IMR-90 (cell line): ENCODE data around the gene ITPKB. TPM values are rescaled to one million over a fixed set of nuclear protein-coding genes. Genes with fewer than 3 reads are reported as not detected.

Experiments used
- ATAC-seq: fragments of 200-7000 bp; cut with Tn5 transposase; 2 replicates; pipeline ENCODE4 v1.9.1; 2020; ENCODE audit warnings: low read depth, mild to moderate bottlenecking, moderate library complexity
- BruUV-seq: library from RNA; stranded (reverse); fragments of 400-500 nt; replicated peaks from 2 replicates; lab custom pipeline; 2021; lab: Mats Ljungman, UMichigan
- CTCF ChIA-PET: fragments of 300-600 bp; formaldehyde crosslinking; extraction: SDS; loops from one replicate; lab custom pipeline; 2021; ENCODE audit warnings: antibody characterized with exemption; lab: Yijun Ruan, JAX
- POLR2A ChIA-PET: fragments of 300-600 bp; sonication (Branson Sonifier 250); formaldehyde crosslinking; loops from one replicate; lab custom pipeline; 2022; ENCODE audit warnings: antibody characterized with exemption; ENCODE audit not compliant: unreplicated experiment; lab: Charles Lee
- DNase-seq: peaks from one replicate; pipeline ENCODE4 v3.0.0; 2013
- H2AFZ ChIP-seq: replicated peaks from 2 replicates; pipeline ENCODE3; 2013; ENCODE audit warnings: low read length, mild to moderate bottlenecking; ENCODE audit not compliant: poor library complexity
- H2AK5ac ChIP-seq: 2 replicates; pipeline ENCODE4 v1.6.1; 2013; ENCODE audit warnings: low read depth, low read length, inconsistent platforms
- H2AK9ac ChIP-seq: replicated peaks from 2 replicates; pipeline ENCODE3; 2013; ENCODE audit warnings: mild to moderate bottlenecking, low read depth, low read length, moderate library complexity; ENCODE audit not compliant: poor library complexity
- H2BK120ac ChIP-seq: 2 replicates; pipeline ENCODE4 v1.6.1; 2013; ENCODE audit warnings: low read depth, low read length, inconsistent platforms
- H2BK15ac ChIP-seq: 3 replicates; pipeline ENCODE4 v1.6.1; 2013; ENCODE audit warnings: low read depth, low read length, inconsistent platforms
- H2BK20ac ChIP-seq: 2 replicates; pipeline ENCODE4 v1.6.1; 2013; ENCODE audit warnings: low read depth, mild to moderate bottlenecking, inconsistent platforms, low read length, moderate library complexity
- H2BK5ac ChIP-seq: 2 replicates; pipeline ENCODE4 v1.6.1; 2013; ENCODE audit warnings: mild to moderate bottlenecking, low read depth, low read length, inconsistent platforms; ENCODE audit not compliant: poor library complexity, severe bottlenecking
- H3K14ac ChIP-seq: replicated peaks from 2 replicates; pipeline ENCODE4 v1.6.1; 2013; ENCODE audit warnings: low read depth, low read length, inconsistent platforms
- H3K18ac ChIP-seq: 2 replicates; pipeline ENCODE4 v1.6.1; 2013; ENCODE audit warnings: low read depth, low read length, control low read depth
- H3K23ac ChIP-seq: 2 replicates; pipeline ENCODE4 v1.6.1; 2013; ENCODE audit warnings: low read depth, low read length, inconsistent platforms
- H3K27ac ChIP-seq: 2 replicates; pipeline ENCODE4 v1.5.1; 2013; ENCODE audit warnings: mild to moderate bottlenecking, control low read depth, low read length; ENCODE audit not compliant: insufficient read depth
- H3K27me3 ChIP-seq: 2 replicates; pipeline ENCODE4 v1.6.1; 2013; ENCODE audit warnings: low read length; ENCODE audit not compliant: control insufficient read depth, insufficient read depth
- H3K36me3 ChIP-seq: 2 replicates; pipeline ENCODE4 v1.6.1; 2013; ENCODE audit warnings: low read length, mixed read lengths; ENCODE audit not compliant: control insufficient read depth, insufficient read depth
- H3K4ac ChIP-seq: 2 replicates; pipeline ENCODE4 v1.6.1; 2013; ENCODE audit warnings: low read depth, low read length, inconsistent platforms
- H3K4me1 ChIP-seq: 2 replicates; pipeline ENCODE4 v1.6.1; 2013; ENCODE audit warnings: low read length, mixed read lengths; ENCODE audit not compliant: control insufficient read depth, insufficient read depth
- H3K4me2 ChIP-seq: 2 replicates; pipeline ENCODE4 v1.6.1; 2013; ENCODE audit warnings: low read depth, mild to moderate bottlenecking, control low read depth, low read length, moderate library complexity
- H3K4me3 ChIP-seq: 2 replicates; pipeline ENCODE4 v1.5.1; 2013; ENCODE audit warnings: low read depth, mild to moderate bottlenecking, control low read depth, low read length, moderate library complexity; ENCODE audit not compliant: insufficient read depth
- H3K56ac ChIP-seq: 2 replicates; pipeline ENCODE4 v1.6.1; 2013; ENCODE audit warnings: low read length, inconsistent platforms; ENCODE audit not compliant: insufficient read depth; ENCODE audit errors: extremely low read depth
- H3K79me1 ChIP-seq, 2 experiments: 2 replicates each; pipeline ENCODE4 v1.6.1; 2013; ENCODE audit warnings: low read length in 2 of 2, inconsistent platforms in 1 of 2, low read depth in 1 of 2
- H3K9ac ChIP-seq: 2 replicates; pipeline ENCODE4 v1.6.1; 2013; ENCODE audit warnings: low read depth, low read length, control low read depth
- H3K9me1 ChIP-seq: 2 replicates; pipeline ENCODE4 v1.6.1; 2013; ENCODE audit warnings: low read length, inconsistent platforms; ENCODE audit not compliant: insufficient read depth
- H3K9me3 ChIP-seq: 2 replicates; pipeline ENCODE4 v1.6.1; 2013; ENCODE audit warnings: low read length; ENCODE audit not compliant: control insufficient read depth, insufficient read depth
- H4K20me1 ChIP-seq: 2 replicates; pipeline ENCODE4 v1.6.1; 2013; ENCODE audit warnings: low read length, inconsistent platforms; ENCODE audit not compliant: insufficient read depth
- H4K5ac ChIP-seq: 2 replicates; pipeline ENCODE4 v1.6.1; 2013; ENCODE audit warnings: mild to moderate bottlenecking, low read depth, low read length, control low read depth
- H4K8ac ChIP-seq, 2 experiments: 2 replicates each; pipeline ENCODE4 v1.6.1; 2013; ENCODE audit warnings: low read depth in 2 of 2, low read length in 2 of 2, control low read depth in 1 of 2, inconsistent platforms in 1 of 2
- H4K91ac ChIP-seq: 2 replicates; pipeline ENCODE4 v1.6.1; 2013; ENCODE audit warnings: low read depth, low read length, inconsistent platforms; ENCODE audit not compliant: insufficient read depth
- FOS ChIP-seq: fragments of 150-350 bp; IDR thresholded peaks from 2 replicates; pipeline ENCODE4 v1.6.1; 2016; ENCODE audit warnings: low read depth, low read length
- MAFK ChIP-seq: IDR thresholded peaks from 2 replicates; pipeline ENCODE4 v1.6.1; 2012; ENCODE audit warnings: low read depth, low read length, improper control_type of control experiment
- POLR2A ChIP-seq: IDR thresholded peaks from 2 replicates; pipeline ENCODE4 v1.6.1; 2012; ENCODE audit warnings: mild to moderate bottlenecking, low read depth, low read length
- RAD21 ChIP-seq: IDR thresholded peaks from 2 replicates; pipeline ENCODE4 v1.6.1; 2012; ENCODE audit warnings: low read length, improper control_type of control experiment
- RCOR1 ChIP-seq: IDR thresholded peaks from 2 replicates; pipeline ENCODE4 v1.6.1; 2012; ENCODE audit warnings: mild to moderate bottlenecking, low read length, improper control_type of control experiment; ENCODE audit not compliant: insufficient replicate concordance
- RFX5 ChIP-seq: IDR thresholded peaks from 2 replicates; pipeline ENCODE4 v1.8.0; 2012; ENCODE audit warnings: low read depth, mild to moderate bottlenecking, low read length, moderate library complexity
- WGBS, 2 experiments: methylation state at CpG; one replicate each; pipeline versions ENCODE4 v1.1.5 to v1.1.7; 2013; ENCODE audit warnings: missing lambda C conversion rate in 2 of 2; ENCODE audit not compliant: insufficient read length in 1 of 2; ENCODE audit errors: extremely low coverage in 2 of 2; 5-methylcytosine and 5-hydroxymethylcytosine counted together
- dilution Hi-C: fragments of 300-500 bp; cut with HindIII; formaldehyde crosslinking; loops from one replicate; pipeline ENCODE4 v1.14.3; 2018; ENCODE audit warnings: low sequenced_read_pairs; ENCODE audit not compliant: unreplicated experiment
- in situ Hi-C: fragments of 300-500 bp; cut with MboI; formaldehyde crosslinking; loops from 3 replicates; pipeline ENCODE4 v1.14.3; 2019; ENCODE audit warnings: low sequenced_read_pairs, inconsistent platforms, mixed read lengths
- intact Hi-C: fragments of 100-400 bp; cut with micrococcal nuclease; formaldehyde crosslinking; loops from 2 replicates; pipeline ENCODE4 v1.10.0; 2022
- polyA plus RNA-seq, 3 experiments: library from polyadenylated mRNA; depleted of rRNA; stranded (reverse); fragments of >200 nt; gene quantifications; 2 replicates each; pipeline ENCODE4 v1.2.3, GENCODE V29; 2012; ENCODE audit warnings: low replicate concordance in 1 of 3
- total RNA-seq: library from RNA; depleted of rRNA; stranded (reverse); fragments of >200 nt; gene quantifications from 2 replicates; pipeline ENCODE4 v1.2.3, GENCODE V29; 2012

Gene ITPKB
- total and polyA plus RNA-seq, 2 of the 4 experiments (the other 2 are of a cell fraction): 0.72 to 1.4 TPM

DNA sequence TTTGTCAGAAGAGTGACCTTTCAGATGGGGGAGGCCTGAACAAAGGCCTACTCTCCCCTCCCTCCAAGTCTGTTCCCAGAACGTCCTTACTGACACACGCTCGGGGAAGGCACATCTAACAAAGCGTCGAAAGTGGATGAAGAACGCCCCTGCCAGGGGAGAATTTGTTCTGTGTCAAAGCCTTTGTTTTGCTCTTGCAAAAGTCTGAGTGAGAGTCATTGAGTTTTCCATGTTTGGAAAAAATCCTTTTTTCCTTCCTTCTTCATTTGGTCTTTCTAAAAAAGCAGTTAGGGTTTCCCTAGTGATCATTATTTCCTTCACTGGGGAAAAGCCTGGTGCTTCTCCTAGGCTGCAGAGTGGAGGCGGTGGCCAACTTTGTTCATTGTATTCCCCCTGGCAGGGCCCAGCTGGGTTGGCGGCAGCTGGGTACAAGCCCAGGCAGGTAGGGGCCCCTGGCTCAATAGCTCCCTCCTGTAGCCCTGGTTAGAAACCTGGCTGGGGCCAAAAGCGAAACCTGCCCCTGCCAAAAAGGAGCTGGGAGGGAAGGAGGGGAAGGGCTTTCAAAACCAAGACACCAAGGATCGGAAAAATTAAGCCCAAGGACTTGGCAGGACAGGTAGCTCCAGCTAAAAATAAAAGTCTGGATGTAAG is 81.1 kb downstream of the ITPKB start:
- no peak for TF ChIP-seq RAD21
- TF ChIP-seq RCOR1: no peak
- TF ChIP-seq FOS: no peak
- TF ChIP-seq RFX5: no peak
- TF ChIP-seq POLR2A: no peak
- no peak for TF ChIP-seq MAFK
- Histone ChIP-seq H4K91ac (no peak overlapping the region), H3K9ac (no peak overlapping the region), H3K36me3 (no peaks in the 10 kb centered on the region), H4K8ac (no peak overlapping the region), H3K4me3 (no peak overlapping the region), H3K9me1 (peaks cover 28% of the 10 kb centered on the region), H3K9me3 (no peaks in the 10 kb centered on the region), H4K20me1 (no peaks in the 10 kb centered on the region), H2AK5ac (no peak overlapping the region), H2AFZ (no peak overlapping the region), H4K5ac (no peak overlapping the region), H3K56ac (no peak overlapping the region), H3K23ac (no peak overlapping the region), H3K14ac (no peak overlapping the region), H2BK20ac (no peak overlapping the region), H3K4me1 (peaks cover 29% of the 10 kb centered on the region), H3K27ac (no peak overlapping the region), H2BK120ac (no peak overlapping the region), H2BK15ac (no peak overlapping the region), H3K18ac (no peak overlapping the region), H2BK5ac (no peak overlapping the region), H3K79me1 (peaks cover 0 to 8% of the 10 kb centered on the region in 2 experiments; a peak in 2 of 4 replicates), H3K4me2 (no peak overlapping the region), H3K4ac (no peak overlapping the region), H2AK9ac (no peak overlapping the region), H3K27me3 (no peaks in the 10 kb centered on the region)
- DNase-seq: no peak
- no CpG with 5 or more reads among the region's 10 CpGs for WGBS, 2 experiments
- dilution Hi-C loops (no loop called here), intact Hi-C loops (no loop called here), in situ Hi-C loops (no loop called here)
- no peak for ATAC-seq
- CTCF ChIA-PET: no interaction called here
- no TSS peak for BruUV-seq
- POLR2A ChIA-PET: no interaction called here
